ENCODE results near the gene RFTN1.

The RFTN1 gene

GRCh38 chr3:16273867-16274266, 239.6 kb downstream of the RFTN1 start:
- no peak for DNase-seq (ENCODE audit: low spot score)

- DNase-seq (ENCODE audit: low spot score): no peak
Measured at GRCh38 chr3:16272588-16272987, 240.9 kb downstream of the RFTN1 start.

- DNase-seq (ENCODE audit: low spot score): no peak
Measured at GRCh38 chr3:16270855-16271254, 242.6 kb downstream of the RFTN1 start.

- DNase-seq (ENCODE audit: low spot score): no peak
Measured at GRCh38 chr3:16266714-16267113, 246.8 kb downstream of the RFTN1 start.
